ENCODE results near the gene SCD5. TPM values are rescaled to one million over a fixed set of nuclear protein-coding genes. Genes with fewer than 3 reads are reported as not detected.

Gene SCD5
- polyA plus RNA-seq, 5 donors = 35.5 to 41.9 (median 38.5) TPM

- no peak for DNase-seq
Measured at GRCh38 chr4:82739287-82740190, 59.1 kb downstream of the SCD5 start.

GRCh38 chr4:82737354-82737753 is 61.2 kb downstream of the SCD5 start:
- no peak for DNase-seq

GRCh38 chr4:82733636-82734035 is 65.0 kb downstream of the SCD5 start:
- no peak for DNase-seq

GRCh38 chr4:82728301-82728700 is 70.3 kb downstream of the SCD5 start:
- DNase-seq = no peak

- no peak for DNase-seq
Measured at GRCh38 chr4:82726596-82726995, 72.0 kb downstream of the SCD5 start.

GRCh38 chr4:82721819-82722423 is 76.7 kb downstream of the SCD5 start:
- DNase-seq = no peak

- DNase-seq = peak; percentile 17 to 44
Measured at GRCh38 chr4:82718162-82718940, 80.2 kb downstream of the SCD5 start.

- peak in 1 of 2 donors; percentile 17 for DNase-seq
Measured at GRCh38 chr4:82715731-82716617, 82.6 kb downstream of the SCD5 start.

- no peak for DNase-seq
Measured at GRCh38 chr4:82713856-82714255, 84.7 kb downstream of the SCD5 start.

GRCh38 chr4:82712561-82712960 is 86.0 kb downstream of the SCD5 start:
- DNase-seq = no peak

- DNase-seq = no peak
Measured at GRCh38 chr4:82711158-82711785, 87.3 kb downstream of the SCD5 start.

- DNase-seq = no peak
Measured at GRCh38 chr4:82710197-82710929, 88.2 kb downstream of the SCD5 start.

- no peak for DNase-seq
Measured at GRCh38 chr4:82708982-82709381, 89.6 kb downstream of the SCD5 start.

- DNase-seq = no peak
Measured at GRCh38 chr4:82706349-82707000, 92.1 kb downstream of the SCD5 start.

- no peak for DNase-seq
Measured at GRCh38 chr4:82705928-82706300, 92.7 kb downstream of the SCD5 start.

- no peak for DNase-seq
Measured at GRCh38 chr4:82705169-82705927, 93.2 kb downstream of the SCD5 start.

GRCh38 chr4:82704156-82704555 is 94.4 kb downstream of the SCD5 start:
- no peak for DNase-seq

- DNase-seq = no peak
Measured at GRCh38 chr4:82698412-82698811, 100.2 kb downstream of the SCD5 start.

GRCh38 chr4:82697561-82697960 is 101.0 kb downstream of the SCD5 start:
- no peak for DNase-seq
